ENCODE data around the gene MATR3.
"Not testable (repeated sequence)": the region's sequence is repeated elsewhere in the genome, so short reads cannot be mapped to it uniquely, and the experiment has no call there.

The MATR3 gene

DNA sequence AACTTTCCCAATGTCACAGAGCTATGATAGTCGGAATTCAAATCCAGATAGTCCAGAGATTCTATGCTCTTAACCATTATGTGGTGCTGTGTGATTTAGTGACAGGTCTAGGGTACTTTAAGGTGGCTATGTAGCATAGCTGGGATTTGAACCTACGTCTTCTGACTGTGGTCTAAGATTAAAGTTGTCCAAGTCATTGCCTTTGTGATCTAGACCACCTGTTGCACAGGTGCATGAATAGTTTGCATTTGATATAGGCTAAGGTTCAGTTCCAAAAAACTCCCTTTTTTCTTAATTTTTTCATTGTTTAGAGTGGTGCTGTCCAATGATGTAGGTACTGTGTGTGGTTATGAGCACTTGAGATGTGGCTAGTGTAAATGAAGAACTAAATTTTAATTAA lies 50.6 kb downstream of the MATR3 start:
- DNase-seq (ENCODE audit: low read depth in 2 of 3, low spot score in 1 of 3): no peak

DNA sequence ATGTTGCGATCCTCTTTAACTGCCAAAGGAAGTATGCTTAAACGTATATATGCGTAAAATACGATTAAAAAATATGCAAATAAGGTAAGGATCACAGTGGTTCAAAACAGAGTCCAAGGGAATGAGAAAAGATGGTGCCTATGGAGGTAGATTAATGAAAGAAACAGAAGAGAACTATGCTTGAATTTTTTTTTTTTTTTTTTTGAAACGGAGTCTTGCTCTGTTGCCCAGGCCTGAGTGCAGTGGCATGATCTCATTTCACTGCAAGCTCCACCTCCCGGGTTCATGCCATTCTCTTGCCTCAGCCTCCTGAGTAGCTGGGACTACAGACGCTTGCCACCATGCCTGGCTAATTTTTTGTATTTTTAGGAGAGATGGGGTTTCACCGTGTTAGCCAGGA lies 51.9 kb downstream of the MATR3 start:
- not testable (repeated sequence) for DNase-seq (ENCODE audit: low read depth in 2 of 3, low spot score in 1 of 3)

DNA sequence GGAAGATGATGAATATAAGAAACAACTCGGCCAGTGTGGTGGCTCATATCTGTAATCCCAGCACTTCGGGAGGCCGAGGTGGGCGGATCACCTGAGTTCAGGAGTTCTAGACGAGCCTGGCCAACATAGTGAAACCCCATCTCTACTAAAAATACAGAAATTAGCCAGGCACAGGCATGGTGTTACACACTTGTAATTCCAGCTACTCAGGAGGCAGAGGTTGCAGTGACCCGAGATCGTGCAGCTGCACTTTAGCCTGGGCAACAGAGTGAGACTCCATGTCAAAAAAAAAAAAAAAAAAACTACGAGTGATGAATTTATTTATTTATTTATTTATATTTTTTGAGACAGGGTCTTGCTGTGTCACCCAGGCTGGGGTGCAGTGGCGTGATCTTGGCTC lies 54.3 kb downstream of the MATR3 start:
- not testable (repeated sequence) for DNase-seq (ENCODE audit: low read depth in 2 of 3, low spot score in 1 of 3)

DNA sequence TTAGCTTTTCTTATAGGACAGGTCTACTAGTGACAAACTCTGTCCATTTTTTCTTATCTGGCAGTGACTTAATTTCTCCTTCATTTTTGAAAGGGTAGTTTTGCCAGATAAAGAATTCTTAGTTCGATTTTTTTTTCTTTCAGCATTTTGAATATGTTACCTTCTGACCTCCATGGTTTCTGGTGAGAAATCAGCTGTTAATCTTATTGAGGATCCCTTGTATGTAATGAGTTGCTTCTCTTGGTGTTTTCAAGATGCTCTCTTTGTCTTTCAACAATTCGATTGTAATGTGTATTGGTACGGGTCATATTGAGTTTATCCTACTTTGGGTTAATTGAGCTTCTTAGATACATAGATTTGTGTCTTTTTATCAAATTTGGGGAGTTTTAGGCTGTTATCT lies 60.6 kb downstream of the MATR3 start:
- no peak for DNase-seq (ENCODE audit: low read depth in 2 of 3, low spot score in 1 of 3)

DNA sequence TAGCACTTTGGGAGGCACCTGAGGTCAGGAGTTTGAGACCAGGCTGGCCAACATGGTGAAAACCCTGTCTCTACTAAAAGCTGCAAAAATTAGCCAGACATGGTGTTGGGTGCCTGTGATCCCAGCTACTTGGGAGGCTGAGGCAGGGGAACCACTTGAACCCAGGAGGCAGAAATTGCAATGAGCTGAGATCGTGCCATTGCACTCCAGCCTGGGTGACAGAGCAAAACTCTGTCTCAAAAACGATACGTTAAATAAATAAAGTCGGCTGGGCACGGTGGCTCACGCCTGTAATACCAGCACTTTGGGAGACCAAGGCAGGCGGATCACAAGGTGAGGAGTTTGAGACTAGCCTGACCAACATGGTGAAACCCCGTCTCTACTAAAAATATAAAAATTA lies 62.4 kb downstream of the MATR3 start:
- not testable (repeated sequence) for DNase-seq (ENCODE audit: low read depth in 2 of 3, low spot score in 1 of 3)

DNA sequence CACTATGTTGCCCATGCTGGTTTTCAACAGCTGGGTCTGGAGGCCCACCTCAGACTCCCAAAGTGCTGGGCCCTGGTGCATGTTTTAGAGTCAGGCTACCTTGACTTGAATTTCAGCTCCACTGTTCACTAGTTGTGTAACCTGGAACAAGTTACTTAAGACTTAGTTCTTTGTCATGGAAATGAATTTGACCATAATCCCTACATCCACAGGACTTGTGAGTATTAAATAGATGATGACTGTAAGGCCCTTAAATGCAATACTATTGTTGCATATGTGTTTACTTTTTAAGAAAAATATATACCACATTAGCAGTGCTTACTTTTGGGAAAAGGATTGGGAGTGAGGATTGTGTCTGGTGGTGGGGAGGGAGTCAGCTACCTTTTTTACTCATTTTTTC lies 64.5 kb downstream of the MATR3 start:
- DNase-seq (ENCODE audit: low read depth in 2 of 3, low spot score in 1 of 3): no peak

DNA sequence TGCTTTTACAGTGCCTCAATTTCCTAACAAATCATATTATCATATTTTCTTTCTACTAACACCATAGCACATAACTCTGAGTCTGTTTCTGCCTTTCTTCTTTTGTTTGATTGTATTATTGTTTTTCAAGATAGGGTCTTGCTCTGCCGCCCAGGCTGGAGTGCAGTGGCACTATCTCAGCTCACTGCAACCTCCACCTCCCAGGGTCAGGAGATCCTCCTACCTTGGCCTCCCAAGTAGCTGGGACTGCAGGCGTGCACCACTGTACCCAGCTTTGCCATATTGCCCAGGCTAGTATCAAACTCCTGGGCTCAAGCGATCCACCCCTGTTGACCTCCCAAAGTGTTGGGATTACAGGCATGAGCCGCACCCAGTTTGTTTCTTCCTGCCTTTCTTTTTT lies 66.8 kb downstream of the MATR3 start:
- DNase-seq (ENCODE audit: low read depth in 2 of 3, low spot score in 1 of 3): no peak

DNA sequence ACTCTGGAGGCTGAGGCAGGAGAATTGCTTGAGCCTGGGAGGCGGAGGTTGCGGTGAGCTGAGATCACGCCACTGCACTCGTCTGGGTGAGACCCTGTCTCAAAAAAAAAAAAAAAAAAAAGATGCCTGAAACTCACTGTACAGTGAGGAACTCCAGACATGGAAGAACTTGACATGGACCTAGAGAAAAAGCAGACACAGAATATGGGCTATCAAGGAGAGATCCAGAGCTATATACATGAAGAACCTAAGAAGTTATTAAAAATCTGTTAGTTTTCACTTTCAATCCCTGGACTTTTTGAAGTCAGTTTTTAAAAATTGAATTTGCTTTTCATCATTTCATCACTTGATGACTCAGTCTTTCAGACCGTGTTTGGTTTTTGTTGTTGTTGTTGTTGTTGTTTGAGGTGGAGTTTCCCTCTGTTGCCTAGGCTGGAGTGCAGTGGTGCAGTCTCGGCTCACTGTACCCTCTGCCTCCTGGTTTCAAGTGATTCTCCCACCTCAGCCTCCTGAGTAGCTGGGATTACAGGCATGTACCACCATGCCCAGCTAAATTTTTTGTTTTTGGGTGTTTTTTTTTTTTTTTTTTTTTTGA lies 68.4 kb downstream of the MATR3 start:
- no peak for DNase-seq (ENCODE audit: low read depth in 2 of 3, low spot score in 1 of 3)

DNA sequence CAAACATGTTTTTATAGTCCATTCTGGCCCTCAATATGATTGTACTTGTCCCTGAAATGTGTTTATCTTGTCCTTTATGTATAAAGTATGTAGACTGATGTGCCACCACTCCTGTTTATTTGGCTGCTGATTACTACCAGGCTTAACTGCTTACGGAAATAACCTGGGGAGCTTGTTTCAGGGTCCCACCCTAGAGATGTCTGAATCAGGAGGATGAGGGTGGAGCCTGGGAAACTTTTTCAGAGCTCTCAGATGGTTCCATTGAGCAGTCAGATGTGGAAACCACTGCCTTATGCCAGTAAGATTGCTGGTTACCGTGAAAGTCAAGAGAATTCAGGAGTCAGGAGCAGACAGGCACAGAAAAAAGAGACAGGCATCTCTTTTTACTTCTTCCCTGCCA lies 70.4 kb downstream of the MATR3 start:
- no peak for DNase-seq (ENCODE audit: low read depth in 2 of 3, low spot score in 1 of 3)

DNA sequence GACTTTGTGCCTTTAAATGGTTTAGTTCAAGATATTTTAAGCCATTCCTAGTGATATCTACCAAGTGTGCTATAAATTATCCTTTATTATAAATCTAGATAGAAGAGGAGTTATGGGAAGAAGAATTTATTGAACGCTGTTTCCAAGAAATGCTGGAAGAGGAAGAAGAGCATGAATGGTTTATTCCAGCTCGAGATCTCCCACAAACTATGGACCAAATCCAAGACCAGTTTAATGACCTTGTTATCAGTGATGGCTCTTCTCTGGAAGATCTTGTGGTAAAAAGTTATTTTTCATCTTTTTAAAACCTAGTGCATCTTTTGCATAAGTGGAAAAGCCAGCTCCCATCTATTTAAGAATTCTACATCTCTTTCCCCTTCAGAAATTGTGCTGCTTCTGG lies 70.9 kb downstream of the MATR3 start:
- no peak for DNase-seq (ENCODE audit: low read depth in 2 of 3, low spot score in 1 of 3)

DNA sequence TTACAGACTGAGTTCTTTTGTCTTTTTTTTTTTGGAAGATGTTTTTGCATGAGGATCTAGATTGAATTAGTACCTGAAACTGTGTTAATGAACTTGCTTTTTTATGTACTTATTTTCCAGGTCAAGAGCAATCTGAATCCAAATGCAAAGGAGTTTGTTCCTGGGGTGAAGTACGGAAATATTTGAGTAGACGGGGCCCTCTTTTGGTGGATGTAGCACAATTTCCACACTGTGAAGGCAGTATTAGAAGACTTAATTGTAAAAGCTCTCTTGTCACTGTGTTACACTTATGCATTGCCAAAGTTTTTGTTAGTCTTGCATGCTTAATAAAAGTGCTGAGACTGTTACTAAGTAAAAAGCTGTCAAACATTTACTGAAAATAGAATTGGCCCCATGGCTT lies 75.1 kb downstream of the MATR3 start:
- no peak for DNase-seq (ENCODE audit: low read depth in 2 of 3, low spot score in 1 of 3)

DNA sequence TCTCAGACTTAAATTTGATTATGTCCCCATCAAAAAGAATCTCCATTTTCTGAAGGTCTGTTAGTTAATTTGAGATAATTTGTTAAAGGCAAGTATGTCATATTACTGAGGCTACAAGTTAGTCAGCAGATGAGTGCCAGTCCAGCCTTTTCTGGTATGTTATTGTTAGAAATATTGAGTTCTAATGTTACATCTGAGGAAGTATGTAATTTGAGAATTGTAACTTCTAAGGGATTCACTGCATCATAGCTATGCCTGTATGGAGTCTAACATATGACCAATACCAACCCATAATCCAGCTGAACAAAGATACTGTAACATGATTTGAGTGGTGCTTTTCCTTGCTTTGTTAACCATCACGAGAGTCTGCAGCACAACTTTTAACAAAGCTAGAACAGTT lies 75.6 kb downstream of the MATR3 start:
- no peak for DNase-seq (ENCODE audit: low read depth in 2 of 3, low spot score in 1 of 3)

DNA sequence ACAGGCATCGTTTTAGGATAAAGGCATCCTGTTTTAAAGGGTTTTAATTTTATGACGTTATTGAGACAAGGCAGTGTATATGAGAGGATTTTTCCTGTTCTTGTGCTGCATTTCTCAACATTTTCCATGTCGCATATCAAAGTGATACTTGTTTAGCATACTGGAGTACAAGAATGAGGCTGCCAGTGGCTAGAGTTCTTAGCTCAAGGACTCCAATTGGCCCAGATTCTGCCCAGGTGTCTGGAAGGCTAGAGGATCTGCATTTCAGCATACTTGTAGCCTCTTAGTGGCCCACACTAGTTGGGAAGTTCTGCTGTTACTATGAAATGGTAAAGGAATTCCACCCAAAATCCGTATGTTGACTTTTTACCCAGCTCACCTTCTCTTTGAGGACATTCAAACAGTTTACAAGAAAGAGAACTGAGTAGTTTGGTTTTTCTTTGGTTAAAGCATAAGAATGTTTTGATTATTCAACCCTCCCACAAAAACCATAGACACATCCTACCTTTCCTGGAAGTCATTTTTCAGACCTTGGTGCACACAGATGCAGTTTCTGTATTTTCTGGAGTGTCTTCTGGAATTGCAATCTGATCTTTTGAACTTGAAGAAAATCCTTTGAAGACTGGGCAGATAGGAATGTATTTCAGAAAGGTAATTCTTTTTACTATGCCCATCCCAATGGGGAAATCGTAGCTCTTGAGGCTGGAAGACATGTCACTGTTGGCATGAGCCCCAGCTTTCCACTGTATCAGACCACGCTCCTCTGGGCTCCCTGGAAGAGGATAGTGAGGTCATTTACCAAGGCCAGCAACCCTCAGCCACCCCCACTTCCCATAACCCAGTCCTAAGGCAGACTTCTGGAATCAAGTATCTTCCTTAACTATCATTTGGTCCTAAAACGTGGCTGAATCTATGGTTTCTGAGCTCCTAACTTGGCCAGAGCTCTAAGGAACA lies 78.2 kb downstream of the MATR3 start:
- no peak for DNase-seq (ENCODE audit: low read depth in 2 of 3, low spot score in 1 of 3)

DNA sequence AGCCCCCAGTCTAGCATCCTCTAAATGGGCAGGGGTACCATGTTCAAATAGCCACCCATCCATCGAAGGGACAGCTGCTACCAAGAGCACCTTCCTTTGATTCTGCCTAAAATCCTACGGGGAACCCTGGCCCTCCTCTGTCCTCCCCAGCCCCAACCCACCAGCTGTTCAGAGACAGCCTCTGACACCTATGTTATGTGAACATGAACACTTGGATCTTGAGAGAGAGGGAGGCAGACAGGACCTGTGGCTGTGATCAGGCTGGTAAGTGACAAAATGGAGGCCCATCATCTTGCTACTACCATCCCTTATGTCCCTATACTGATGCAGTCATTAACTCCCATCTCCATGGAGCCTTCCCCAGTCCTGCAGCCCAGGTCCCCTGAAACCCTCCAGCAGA lies 81.4 kb downstream of the MATR3 start:
- DNase-seq (ENCODE audit: low read depth in 2 of 3, low spot score in 1 of 3): no peak

DNA sequence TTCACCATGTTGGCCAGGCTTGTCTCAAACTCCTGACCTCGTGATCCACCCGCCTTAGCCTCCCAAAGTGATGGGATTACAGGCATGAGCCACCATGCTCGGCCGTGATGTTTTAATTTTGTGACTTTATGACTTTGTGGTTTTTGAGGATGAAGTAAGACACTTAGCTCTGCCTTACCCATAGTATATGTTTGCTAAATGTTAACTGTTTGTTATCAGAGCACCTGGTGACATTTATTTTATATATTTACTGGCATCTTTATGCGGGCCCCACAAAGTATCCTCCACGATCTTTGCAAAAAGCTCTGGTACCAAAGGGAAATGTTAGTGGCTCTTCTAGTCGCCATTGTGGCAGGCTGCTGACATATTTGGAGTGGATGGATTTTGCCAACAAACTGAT lies 82.8 kb downstream of the MATR3 start:
- DNase-seq (ENCODE audit: low read depth in 2 of 3, low spot score in 1 of 3): no peak

DNA sequence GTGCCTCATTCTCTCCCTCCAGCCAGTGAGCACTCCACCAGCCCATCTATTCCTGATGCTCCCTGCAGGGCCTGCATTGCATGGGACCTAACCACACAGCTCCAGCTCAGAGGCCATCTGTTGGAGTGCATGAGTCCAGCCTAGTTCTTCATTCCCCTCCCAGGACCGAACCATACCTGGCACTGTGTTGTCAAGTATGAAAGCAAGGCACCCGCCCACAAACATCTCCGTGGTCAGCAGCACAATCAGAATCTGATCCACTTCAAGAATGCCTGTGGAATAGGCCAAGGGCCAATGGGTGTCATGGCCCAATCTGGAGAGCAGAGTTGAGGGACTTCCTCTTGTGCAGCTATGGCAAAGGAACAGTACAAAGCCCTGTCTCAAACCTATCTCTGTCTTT lies 83.7 kb downstream of the MATR3 start:
- DNase-seq (ENCODE audit: low read depth in 2 of 3, low spot score in 1 of 3): no peak

DNA sequence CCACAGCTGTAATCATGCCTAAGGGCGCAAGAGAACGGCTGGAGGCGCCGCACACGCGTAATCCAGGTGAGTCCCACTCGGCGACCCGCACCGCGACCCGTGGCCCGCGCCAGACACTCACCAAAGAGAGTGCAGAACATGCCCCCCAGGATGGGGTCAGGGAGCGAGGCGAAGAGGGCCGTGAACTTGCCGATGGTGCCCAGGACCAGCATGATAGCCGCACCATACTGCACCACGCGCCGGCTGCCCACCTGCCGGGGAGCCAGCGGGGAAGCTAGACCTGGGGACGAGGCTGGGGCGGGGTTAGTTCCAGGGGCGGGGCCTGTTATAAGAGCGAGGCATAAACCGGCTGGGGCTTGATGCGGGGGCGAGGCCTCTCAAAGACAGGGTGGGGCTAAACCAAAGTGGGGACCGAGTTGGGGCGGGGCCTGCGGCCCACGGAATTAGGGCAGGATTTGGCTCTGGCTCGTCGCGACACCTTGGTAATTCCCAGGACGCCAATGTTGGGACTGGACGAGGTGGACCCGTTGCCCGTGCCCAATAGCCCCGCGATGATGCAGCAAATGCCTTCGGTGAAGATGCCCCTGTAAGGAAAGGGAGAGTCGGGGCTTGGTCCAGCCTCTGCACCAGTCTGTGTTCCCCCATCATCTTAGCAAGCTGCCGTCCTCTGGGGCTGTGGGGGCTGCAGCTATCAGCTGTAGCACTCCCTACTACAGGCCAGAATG lies 84.7 kb downstream of the MATR3 start:
- DNase-seq (ENCODE audit: low read depth in 2 of 3, low spot score in 1 of 3): no peak

DNA sequence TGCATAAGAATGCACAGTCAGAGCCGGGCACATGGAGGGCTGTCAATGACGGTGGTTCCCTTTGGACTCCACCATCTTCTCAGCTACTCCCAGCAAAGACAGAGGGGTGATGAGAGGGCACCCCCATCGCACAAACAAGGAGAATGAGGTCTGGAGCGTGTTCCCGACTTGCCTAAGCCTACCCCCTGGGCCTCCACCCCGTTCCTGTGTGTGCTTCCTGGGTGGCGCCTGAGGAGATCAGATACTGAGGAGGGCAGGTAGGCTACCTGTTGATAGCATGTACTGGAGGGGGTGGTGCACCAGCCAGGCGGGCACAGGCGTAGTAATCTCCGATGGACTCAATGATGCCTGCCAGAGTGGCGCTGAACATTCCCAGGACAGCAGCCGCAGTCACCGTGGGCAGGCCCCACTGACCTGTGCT lies 85.4 kb downstream of the MATR3 start:
- no peak for DNase-seq (ENCODE audit: low read depth in 2 of 3, low spot score in 1 of 3)

DNA sequence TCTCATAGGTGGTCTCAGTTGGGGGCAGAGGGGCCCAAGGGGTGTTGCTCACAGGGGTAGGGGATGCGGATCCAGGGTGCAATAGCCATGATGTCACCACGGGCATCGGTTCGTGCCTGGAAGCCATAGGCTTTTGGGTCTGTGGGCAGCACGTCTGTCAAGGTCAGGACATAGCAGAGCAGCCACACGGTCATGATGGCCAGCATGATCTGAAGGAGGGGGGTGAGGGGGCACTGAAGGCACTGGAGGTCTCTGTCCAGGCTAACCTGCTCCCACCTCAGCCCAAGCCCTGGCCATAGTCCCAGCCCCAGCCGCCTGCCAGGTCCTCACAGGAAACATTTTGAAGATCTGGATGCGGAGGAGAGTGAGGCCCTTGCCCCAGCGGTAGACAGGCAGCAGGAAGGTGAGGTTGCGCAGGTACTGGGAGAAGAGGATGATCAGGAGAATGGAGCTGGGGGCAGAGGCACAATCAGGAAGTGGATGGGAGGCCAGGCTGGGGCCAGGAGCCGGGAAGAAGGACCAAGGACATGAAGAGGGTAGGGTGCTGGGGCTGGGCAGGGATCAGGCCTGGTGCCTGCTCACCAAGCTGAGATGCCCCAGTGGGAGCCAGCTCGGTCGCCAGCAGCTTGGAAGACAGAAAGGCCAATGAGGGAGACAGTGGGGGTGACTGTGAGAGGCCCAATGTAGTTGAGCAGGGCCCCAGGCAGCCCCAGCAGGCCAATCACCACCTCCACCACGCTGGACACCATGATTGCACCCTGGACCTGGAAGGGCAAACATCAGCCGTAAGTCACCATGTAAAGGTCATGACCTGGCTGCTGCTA lies 86.3 kb downstream of the MATR3 start:
- DNase-seq (ENCODE audit: low read depth in 2 of 3, low spot score in 1 of 3): no peak

Data from stimulated activated CD4-positive, alpha-beta T cell treated with anti-CD3 and anti-CD28 coated beads, Interleukin-12 subunit alpha, Interleukin-12 subunit beta, amount 100 ng/mL, for 48 hours (primary cell).